Sciatic nerve (tissue), 1 donor: ENCODE results near the gene GPER1. TPM values are rescaled to one million over a fixed set of nuclear protein-coding genes. Genes with fewer than 3 reads are reported as not detected.

ENCODE experiments used
- total RNA-seq: library from RNA; stranded (reverse); fragmentation: NEBNext Ultra II Directional; extraction: Animal tissue kit (Norgen Biotek cat#: 25700); gene quantifications from one replicate; pipeline ENCODE4 v1.2.1, GENCODE V29; 2021
- donor health status: DM: no; HTN: no; CAD: no.

Gene GPER1
- total RNA-seq, 1 donor from 2014 or later: 11.1 TPM

Other genes with a start within 250 kb of the GPER1 start
- gene GET4, start 211.6 kb upstream of the GPER1 start, total RNA-seq: 25.4 TPM
- 42.8 TPM for gene ADAP1, start 133.4 kb upstream of the GPER1 start, total RNA-seq
- 18.3 TPM for gene COX19, start 112.6 kb upstream of the GPER1 start, total RNA-seq
- 1.6 TPM for gene CYP2W1, start 104.9 kb upstream of the GPER1 start, total RNA-seq
- 50.5 TPM for gene GPR146, start 43.6 kb upstream of the GPER1 start, total RNA-seq
- 24.7 TPM for gene ZFAND2A, start 72.1 kb downstream of the GPER1 start, total RNA-seq
- gene UNCX, start 144.8 kb downstream of the GPER1 start, total RNA-seq: not detected